Left renal cortex interstitium (tissue), 4 donors: ENCODE measurements around the gene FNBP1. TPM values are rescaled to one million over a fixed set of nuclear protein-coding genes. Genes with fewer than 3 reads are reported as not detected.
"Not testable (repeated sequence)": the region's sequence is repeated elsewhere in the genome, so short reads cannot be mapped to it uniquely, and the experiment has no call there.

ENCODE experiments used
- DNase-seq, 4 donors: peaks; one replicate each; pipeline ENCODE4 v3.0.0-alpha.2; 2013; ENCODE audit warnings: low read depth in 4 of 4, low spot score in 2 of 4, missing footprints in 1 of 4
- polyA plus RNA-seq, 4 donors: library from polyadenylated mRNA; unstranded; fragments of 120-200 nt; gene quantifications; one replicate each; pipeline ENCODE4 v1.2.1, GENCODE V29; 2013; ENCODE audit not compliant: insufficient read length in 4 of 4

FNBP1 gene
- polyA plus RNA-seq, 4 donors, result 37.8 to 51.8 (median 46.6) TPM

DNA sequence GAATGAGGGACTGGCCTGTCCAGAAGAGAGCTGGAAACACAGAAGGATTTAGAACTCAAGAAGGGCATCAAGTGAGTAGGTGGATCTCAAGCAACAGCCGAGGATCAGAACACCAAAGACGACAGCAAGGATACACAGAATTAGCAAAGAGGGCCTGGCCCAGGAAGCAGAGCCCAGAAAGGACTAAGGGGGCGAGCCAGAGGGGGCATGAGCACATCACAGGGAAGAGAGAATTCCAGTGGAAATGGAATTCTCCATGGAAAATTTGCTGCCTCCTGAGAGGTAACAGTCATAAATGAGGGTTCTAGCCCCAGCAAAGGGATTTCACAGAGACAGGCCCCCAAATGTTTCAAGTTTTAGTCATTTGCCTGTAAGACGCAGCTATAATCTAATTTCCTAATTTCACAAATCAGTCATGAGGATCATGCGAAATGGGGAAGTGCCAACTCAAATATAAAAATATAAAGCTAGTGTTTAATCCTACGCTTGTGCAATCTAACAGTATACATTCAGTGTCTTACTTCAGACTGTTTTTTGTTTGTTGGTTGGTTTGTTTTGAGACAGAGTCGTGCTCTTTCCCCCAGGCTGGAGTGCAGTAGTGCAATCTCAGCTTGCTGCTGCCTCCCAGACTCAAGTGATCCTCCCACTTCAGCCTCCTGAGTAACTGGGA is 46.7 kb downstream of the FNBP1 start:
- DNase-seq, result no peak

DNA sequence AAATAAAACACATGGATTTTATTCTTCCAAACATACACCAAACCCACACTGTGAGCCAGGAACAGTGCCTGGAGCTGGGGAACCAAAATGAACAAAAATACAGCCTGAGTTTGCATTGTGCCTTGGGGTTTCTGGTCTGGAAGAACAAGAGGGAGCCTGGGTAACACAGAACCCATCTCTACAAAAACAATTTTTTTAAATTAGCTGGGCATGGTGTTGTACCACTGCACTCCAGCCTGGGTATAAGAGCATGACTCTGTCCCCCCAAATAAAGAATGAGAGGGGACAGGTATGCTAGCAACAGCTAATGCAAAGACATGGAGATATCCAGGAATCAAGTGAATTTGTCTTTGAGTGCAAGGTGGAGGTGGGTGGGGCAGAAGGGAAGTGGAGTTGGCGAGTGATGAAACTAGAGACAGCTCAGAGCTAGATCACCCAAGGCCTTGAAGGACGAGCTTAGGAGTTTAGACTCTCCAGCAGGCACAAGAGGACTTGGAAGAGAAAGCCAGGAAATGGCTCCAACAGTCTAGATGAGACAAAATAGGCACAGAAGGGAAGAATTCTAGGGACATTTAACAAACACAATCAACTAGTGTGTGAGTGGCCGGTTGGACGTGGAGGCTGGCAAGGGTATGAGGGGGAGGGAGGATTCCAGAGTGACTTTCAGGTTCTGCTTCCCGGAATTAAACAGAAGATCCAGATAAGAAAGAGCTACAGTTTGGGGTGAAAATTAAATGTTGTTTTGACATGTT is 47.4 kb downstream of the FNBP1 start:
- DNase-seq, result no peak

DNA sequence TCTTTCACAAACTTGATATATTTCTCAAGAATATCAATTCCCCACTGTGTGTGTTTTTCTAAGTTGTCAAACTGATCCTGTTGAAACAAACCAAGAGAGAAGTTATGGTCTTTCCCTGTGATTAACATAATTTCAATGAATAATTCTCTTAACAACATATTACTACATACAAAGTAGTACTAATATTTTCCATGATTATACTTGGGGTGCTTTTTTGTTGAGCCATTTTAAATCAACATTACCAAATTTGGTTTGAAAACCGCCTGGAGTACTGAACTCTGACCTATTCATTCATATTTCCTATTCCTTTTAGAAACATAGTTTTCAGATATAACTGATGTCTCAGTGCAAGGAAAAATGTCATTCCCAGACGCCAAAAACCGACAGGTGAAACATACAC is 48.1 kb downstream of the FNBP1 start:
- no peak for DNase-seq

GRCh38 chr9:129991139-129991538 is 51.9 kb downstream of the FNBP1 start:
- DNase-seq, result not testable (repeated sequence)

GRCh38 chr9:129990269-129991010 is 52.5 kb downstream of the FNBP1 start:
- DNase-seq, result no peak

GRCh38 chr9:129989740-129990139 is 53.2 kb downstream of the FNBP1 start:
- no peak for DNase-seq

GRCh38 chr9:129989362-129989708 is 53.7 kb downstream of the FNBP1 start:
- no peak for DNase-seq

DNA sequence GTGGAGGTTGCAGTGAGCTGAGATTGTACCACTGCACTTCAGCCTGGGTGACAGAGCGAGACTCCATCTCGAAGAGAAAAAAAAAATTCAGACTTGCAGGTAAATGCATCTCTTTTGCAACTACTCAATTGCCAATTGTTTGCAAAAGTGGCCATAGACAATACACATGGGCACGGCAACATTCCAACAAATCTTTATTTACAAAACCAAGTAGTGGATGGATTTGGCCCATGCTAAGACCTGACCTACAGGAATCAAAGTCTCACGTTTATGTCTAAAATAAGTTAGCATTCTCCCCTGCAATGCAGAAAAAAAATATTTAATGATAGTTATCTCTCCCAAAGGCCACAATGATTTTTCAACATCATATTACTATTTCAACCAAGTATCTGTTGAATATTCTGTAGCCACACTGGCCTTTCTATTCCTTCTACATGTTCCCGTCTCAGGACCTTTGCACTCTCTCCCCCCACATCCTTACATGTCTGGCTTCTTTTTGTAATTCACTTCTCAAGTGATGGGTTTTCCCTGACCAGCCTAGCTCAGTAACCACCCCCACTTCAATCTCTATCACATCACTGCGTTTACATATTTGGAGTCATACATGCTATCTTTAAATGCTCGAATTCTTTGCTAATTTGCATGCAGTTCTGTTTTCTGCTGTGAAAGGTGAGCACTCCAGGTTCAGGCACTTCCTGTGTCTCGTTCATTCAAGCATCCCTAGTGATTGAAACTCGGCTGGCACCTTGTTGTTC is 54.2 kb downstream of the FNBP1 start:
- DNase-seq, result no peak

GRCh38 chr9:129987941-129988340 is 55.0 kb downstream of the FNBP1 start:
- DNase-seq, result no peak

DNA sequence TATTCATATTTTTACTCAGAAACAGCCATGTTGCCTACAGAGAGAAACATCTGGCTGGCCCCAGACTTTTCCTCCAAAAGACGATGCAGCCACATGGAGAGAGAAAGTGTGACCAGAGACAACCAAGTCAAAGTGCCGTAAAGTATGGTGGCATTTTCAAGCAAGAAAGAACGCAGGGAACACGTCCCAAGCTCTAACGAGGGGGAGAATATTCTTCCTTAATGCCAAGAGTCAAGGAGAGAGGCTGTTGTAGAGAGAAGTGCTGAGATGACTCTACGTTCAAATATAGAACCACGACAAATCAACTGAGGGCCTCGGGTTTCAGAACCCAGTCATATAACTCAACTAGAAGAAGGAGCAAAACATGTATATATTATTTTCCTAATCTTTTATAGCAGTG is 55.9 kb downstream of the FNBP1 start:
- DNase-seq, result no peak

DNA sequence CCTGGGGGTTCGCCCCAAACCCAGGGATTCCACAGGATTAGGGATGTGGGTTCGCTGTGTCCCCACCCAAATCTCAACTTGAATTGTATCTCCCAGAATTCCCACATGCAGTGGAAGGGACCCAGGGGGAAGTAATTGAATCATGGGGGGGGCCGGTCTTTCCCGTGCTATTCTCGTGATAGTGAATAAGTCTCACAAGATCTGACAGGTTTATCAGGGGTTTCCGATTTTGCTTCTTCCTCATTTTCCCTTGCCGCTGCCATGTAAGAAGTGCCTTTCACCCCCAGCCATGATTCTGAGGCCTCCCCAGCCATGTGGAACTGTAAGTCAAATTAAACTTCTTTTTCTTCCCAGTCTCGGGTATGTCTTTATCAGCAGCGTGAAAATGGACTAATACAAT is 58.4 kb downstream of the FNBP1 start:
- not testable (repeated sequence) for DNase-seq

DNA sequence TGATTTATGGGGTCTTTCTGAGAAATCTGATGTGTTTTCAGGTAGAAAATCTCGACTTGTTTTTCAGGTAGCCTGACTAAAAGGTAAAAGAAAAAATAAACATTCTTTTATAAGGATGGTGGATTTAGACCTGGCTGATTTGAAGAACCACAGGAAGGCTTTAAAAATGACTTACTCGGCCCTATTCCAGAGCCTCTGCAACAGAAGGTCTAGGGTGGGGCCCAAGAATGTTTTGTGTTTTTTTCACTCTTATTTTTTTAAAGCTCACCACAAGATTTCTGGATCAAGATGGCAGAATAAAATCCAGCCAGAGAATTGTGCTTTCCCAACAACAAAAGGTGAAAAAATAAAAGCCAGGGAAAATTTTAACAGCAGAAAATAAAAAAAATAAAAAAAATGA is 59.1 kb downstream of the FNBP1 start:
- DNase-seq, result no peak

- DNase-seq, result no peak
Observed at GRCh38 chr9:129981180-129981907, 61.6 kb downstream of the FNBP1 start.

DNA sequence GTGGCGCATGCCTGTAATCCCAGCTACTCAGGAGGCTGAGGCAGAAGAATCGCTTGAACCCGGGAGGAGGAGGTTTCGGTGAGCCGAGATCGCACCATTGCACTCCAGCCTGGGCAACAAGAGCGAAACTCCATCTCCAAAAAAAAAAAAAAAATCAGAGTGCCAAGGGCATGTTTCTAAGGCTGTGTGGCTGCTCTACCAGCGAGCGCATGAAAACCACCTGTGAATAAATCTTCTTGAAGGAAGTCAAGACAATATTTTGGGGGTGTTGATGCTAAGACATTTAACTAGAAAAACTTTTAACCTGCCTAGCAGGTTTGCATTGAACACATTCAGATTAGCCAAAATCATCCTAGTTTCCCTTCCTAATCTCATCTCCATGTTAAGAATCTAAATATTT is 62.8 kb downstream of the FNBP1 start:
- not testable (repeated sequence) for DNase-seq

DNA sequence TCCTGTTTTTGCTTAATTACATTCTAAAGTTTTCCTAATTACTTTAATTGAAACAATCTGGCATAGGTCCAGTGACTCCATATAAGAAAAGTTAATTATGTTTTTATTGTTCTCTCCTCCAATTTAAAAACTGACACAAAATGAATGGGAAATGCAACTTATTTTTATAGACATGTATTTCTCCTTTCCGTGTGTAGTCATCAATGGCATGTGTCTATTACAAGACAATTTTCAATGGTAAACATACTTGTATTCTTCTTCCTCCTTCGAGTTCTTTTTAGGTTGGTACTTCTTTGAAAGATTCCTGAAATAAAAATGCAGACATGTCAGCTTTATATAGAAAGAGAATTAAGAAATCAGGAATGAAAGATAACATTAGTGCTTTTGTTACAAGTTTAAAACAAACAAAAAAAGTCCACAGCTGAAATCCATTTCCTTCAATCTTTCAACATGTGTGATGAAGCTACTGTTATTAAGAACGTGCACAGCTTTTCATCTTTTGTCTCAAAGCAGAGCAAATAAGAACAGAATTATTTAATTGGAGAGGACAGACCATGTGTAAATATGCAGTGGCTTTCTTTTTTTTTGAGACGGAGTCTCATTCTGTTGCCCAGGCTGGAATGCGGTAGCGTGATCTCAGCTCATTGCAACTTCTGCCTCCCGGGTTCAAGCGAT is 63.8 kb downstream of the FNBP1 start:
- DNase-seq, result no peak

- no peak for DNase-seq
Observed at GRCh38 chr9:129972816-129973215, 70.2 kb downstream of the FNBP1 start.

DNA sequence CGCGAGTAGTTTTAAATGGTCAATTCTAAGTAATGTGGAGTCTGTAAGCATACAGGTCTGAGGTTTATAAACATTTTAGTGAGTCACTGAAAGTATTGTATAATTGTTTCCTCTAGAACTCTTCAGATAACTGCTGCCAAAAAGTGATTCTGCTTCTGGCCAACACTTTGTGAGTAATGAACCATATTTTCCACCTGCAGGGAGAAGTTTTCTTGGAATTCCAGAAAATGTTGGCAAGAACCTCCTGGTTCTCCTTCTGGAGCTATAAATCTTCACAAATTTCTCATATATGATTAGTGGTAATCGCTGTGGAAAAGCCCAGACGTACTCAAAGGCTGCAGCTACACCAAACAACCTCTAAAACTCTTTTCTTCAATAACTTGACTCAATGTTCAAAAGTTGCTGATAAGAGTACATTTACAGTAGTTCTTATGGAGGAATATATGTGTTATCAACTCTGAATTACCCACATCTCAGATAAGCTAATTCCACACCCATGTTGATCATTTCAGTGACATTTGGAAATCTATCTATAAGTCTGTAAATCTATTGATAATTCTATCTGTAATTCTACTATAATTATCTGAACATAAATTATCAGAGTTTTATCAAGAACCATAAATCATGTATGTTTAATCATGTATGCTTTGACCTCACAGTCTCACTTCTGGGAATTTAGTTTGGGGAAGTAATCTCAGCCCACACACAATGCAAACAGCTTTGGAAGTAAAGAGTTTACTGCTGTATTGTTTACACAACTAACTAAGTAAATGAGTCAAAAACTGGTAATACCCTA is 74.1 kb downstream of the FNBP1 start:
- no peak for DNase-seq

DNA sequence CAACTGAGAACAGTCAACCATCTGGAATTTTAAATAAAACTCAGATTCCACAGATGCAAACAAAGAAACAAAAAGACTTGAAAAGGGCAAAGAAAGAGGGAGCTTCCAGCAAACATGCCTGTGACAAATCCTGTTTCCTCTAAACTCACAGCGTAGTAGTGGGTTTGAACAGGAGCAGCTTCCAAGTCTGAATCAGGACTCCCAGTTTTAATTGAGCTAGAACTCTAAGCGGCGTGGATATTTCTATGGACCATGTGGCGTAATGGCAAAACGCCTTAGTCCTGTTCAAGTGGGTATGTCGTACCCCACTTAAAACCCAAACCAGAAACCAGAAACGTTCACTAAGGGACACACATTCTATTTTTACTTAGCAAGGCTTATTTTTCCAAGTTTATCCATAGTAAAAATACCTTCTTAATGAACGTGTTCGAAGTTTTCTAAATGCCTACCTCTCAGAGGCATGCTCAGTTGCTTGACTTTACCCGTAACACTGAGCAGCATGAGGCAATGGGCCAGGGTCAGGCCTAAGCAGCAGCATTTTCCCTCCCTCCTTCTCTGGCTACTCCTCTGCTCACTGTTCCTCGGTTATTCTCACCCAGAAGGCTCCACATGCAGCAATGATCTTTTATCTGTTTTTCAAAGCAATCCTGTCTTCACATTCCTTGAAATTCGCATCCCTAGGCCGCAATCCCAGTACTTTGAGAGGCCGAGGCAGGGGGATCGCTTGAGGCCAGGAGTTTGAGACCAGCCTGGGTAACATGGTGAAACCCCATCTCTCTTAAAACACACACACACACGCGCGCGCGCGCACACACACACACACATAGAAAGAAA is 77.9 kb downstream of the FNBP1 start:
- no peak for DNase-seq
